ENCODE results near the gene CDK16.

Gene CDK16

GRCh38 chrX:47218280-47218919 is at the start of gene CDK16:
CDK16 (plus strand) TSS chrX:47218681; CDS start chrX:47223558, 4,877 bp downstream.
- peak; percentile 83 for DNase-seq (ENCODE audit: low spot score)

GRCh38 chrX:47169273-47169672 is 49.2 kb upstream of the CDK16 start:
- DNase-seq (ENCODE audit: low spot score), result no peak

GRCh38 chrX:47169726-47170515 is 48.6 kb upstream of the CDK16 start:
- DNase-seq (ENCODE audit: low spot score), result no peak

- no peak for DNase-seq (ENCODE audit: low spot score)
Observed at GRCh38 chrX:47170861-47171692, 47.4 kb upstream of the CDK16 start.

- DNase-seq (ENCODE audit: low spot score), result no peak
Observed at GRCh38 chrX:47171996-47172395, 46.5 kb upstream of the CDK16 start.

GRCh38 chrX:47172549-47172948 is 45.9 kb upstream of the CDK16 start:
- no peak for DNase-seq (ENCODE audit: low spot score)

- DNase-seq (ENCODE audit: low spot score), result no peak
Observed at GRCh38 chrX:47172971-47173792, 45.3 kb upstream of the CDK16 start.

GRCh38 chrX:47174376-47174775 is 44.1 kb upstream of the CDK16 start:
- no peak for DNase-seq (ENCODE audit: low spot score)

- DNase-seq (ENCODE audit: low spot score), result no peak
Observed at GRCh38 chrX:47174846-47175587, 43.5 kb upstream of the CDK16 start.

- no peak for DNase-seq (ENCODE audit: low spot score)
Observed at GRCh38 chrX:47175588-47175980, 42.9 kb upstream of the CDK16 start.

GRCh38 chrX:47176101-47176740 is 42.3 kb upstream of the CDK16 start:
- no peak for DNase-seq (ENCODE audit: low spot score)

- DNase-seq (ENCODE audit: low spot score), result no peak
Observed at GRCh38 chrX:47177079-47177478, 41.4 kb upstream of the CDK16 start.

- no peak for DNase-seq (ENCODE audit: low spot score)
Observed at GRCh38 chrX:47178337-47178736, 40.1 kb upstream of the CDK16 start.

GRCh38 chrX:47179221-47179927 is 39.1 kb upstream of the CDK16 start:
- no peak for DNase-seq (ENCODE audit: low spot score)

GRCh38 chrX:47179928-47180255 is 38.6 kb upstream of the CDK16 start:
- DNase-seq (ENCODE audit: low spot score), result no peak

- DNase-seq (ENCODE audit: low spot score), result no peak
Observed at GRCh38 chrX:47180346-47180745, 38.1 kb upstream of the CDK16 start.

- no peak for DNase-seq (ENCODE audit: low spot score)
Observed at GRCh38 chrX:47181301-47181700, 37.2 kb upstream of the CDK16 start.

- no peak for DNase-seq (ENCODE audit: low spot score)
Observed at GRCh38 chrX:47182106-47182700, 36.3 kb upstream of the CDK16 start.

GRCh38 chrX:47184486-47184885 is 34.0 kb upstream of the CDK16 start:
- no peak for DNase-seq (ENCODE audit: low spot score)

- DNase-seq (ENCODE audit: low spot score), result no peak
Observed at GRCh38 chrX:47185241-47185640, 33.2 kb upstream of the CDK16 start.
